AG09309 (cell line): ENCODE measurements around the gene CAV3.

Experiments
- DNase-seq: peaks from one replicate; pipeline ENCODE4 v3.0.0-alpha.2; 2010; ENCODE audit warnings: low read depth
- H3K4me3 ChIP-seq: 2 replicates; pipeline ENCODE4 v1.5.1; 2011; ENCODE audit warnings: mild to moderate bottlenecking, low read depth, low read length, moderate library complexity; ENCODE audit not compliant: control insufficient read depth
- CTCF ChIP-seq: IDR thresholded peaks from 2 replicates; pipeline ENCODE4 v1.5.1; 2011; ENCODE audit warnings: mild to moderate bottlenecking, low read depth, low read length, inconsistent platforms; ENCODE audit not compliant: insufficient read depth, control insufficient read depth; ENCODE audit errors: missing control alignments

The CAV3 gene

GRCh38 chr3:8752832-8753231, 19.2 kb downstream of the CAV3 start:
- H3K4me3 ChIP-seq = no peak overlapping the region
- no peak for TF ChIP-seq CTCF
- no peak for DNase-seq

GRCh38 chr3:8755097-8755496, 21.5 kb downstream of the CAV3 start:
- H3K4me3 ChIP-seq = no peak overlapping the region
- no peak for TF ChIP-seq CTCF
- no peak for DNase-seq

GRCh38 chr3:8755564-8756237, 22.1 kb downstream of the CAV3 start:
- no peak overlapping the region for H3K4me3 ChIP-seq
- DNase-seq = no peak
- peak; percentile 50 for TF ChIP-seq CTCF

- no peak for TF ChIP-seq CTCF
- no peak overlapping the region for H3K4me3 ChIP-seq
- DNase-seq = no peak
These were observed 23.1 kb downstream of the CAV3 start for GRCh38 chr3:8756671-8757070.

- peak; percentile 80 for DNase-seq
- H3K4me3 ChIP-seq = no peak overlapping the region
- TF ChIP-seq CTCF = peak; percentile 6
These were observed 24.2 kb downstream of the CAV3 start for GRCh38 chr3:8757551-8758518.

- no peak for TF ChIP-seq CTCF
- H3K4me3 ChIP-seq = no peak overlapping the region
- DNase-seq = no peak
These were observed 25.6 kb downstream of the CAV3 start for GRCh38 chr3:8759038-8759707.
